SK-N-SH treated with all-trans-retinoic acid at 6 μM for 48 hours (cell line): ENCODE measurements around the gene KRT7.

Experiments used
- ARNTL ChIP-seq: fragments of 450-650 bp; formaldehyde crosslinking; IDR thresholded peaks from 2 replicates; pipeline ENCODE4 v1.5.0; 2020; ENCODE audit warnings: low read depth, mild to moderate bottlenecking, moderate library complexity, borderline replicate concordance
- BACH2 ChIP-seq: fragments of 250-450 bp; sonication (Bioruptor Pico); IDR thresholded peaks from 2 replicates; pipeline ENCODE4 v1.9.0; 2021; ENCODE audit warnings: mild to moderate bottlenecking, borderline replicate concordance
- PATZ1 ChIP-seq: fragments of 250-450 bp; sonication (Bioruptor Pico); IDR thresholded peaks from 2 replicates; pipeline ENCODE4 v1.8.0; 2020; ENCODE audit warnings: mild to moderate bottlenecking, moderate library complexity, borderline replicate concordance
- POU6F1 ChIP-seq: fragments of 250-450 bp; sonication (Bioruptor Pico); IDR thresholded peaks from 2 replicates; pipeline ENCODE4 v1.8.0; 2021; ENCODE audit warnings: low read depth, mild to moderate bottlenecking, moderate library complexity, borderline replicate concordance
- PPARA ChIP-seq: fragments of 250-450 bp; sonication (Bioruptor Pico); IDR thresholded peaks from 2 replicates; pipeline ENCODE4 v1.5.0; 2020; ENCODE audit warnings: mild to moderate bottlenecking, borderline replicate concordance
- RARB ChIP-seq: fragments of 250-450 bp; sonication (Bioruptor Pico); IDR thresholded peaks from 2 replicates; pipeline ENCODE4 v1.8.0; 2021; ENCODE audit warnings: mild to moderate bottlenecking, moderate library complexity
- TCF4 ChIP-seq: fragments of 250-450 bp; sonication (Bioruptor Pico); IDR thresholded peaks from 2 replicates; pipeline ENCODE4 v1.8.0; 2021; ENCODE audit warnings: mild to moderate bottlenecking, moderate library complexity, borderline replicate concordance
- TSHZ2 ChIP-seq: fragments of 250-450 bp; sonication (Bioruptor Pico); IDR thresholded peaks from 2 replicates; pipeline ENCODE4 v1.5.0; 2020; ENCODE audit warnings: mild to moderate bottlenecking, moderate library complexity
- ZC3H10 ChIP-seq: fragments of 250-450 bp; sonication (Bioruptor Pico); IDR thresholded peaks from 2 replicates; pipeline ENCODE4 v1.5.1; 2021; ENCODE audit warnings: mild to moderate bottlenecking, moderate library complexity
- ZNF565 ChIP-seq: fragments of 450-650 bp; formaldehyde crosslinking; conservative IDR thresholded peaks from 2 replicates; pipeline ENCODE4 v1.5.0; 2020; ENCODE audit warnings: low read depth, mild to moderate bottlenecking, moderate library complexity
- ZNF70 ChIP-seq: fragments of 450-650 bp; formaldehyde crosslinking; IDR thresholded peaks from 2 replicates; pipeline ENCODE4 v1.5.0; 2020; ENCODE audit warnings: mild to moderate bottlenecking, moderate library complexity
- ZNF8 ChIP-seq: fragments of 450-650 bp; formaldehyde crosslinking; IDR thresholded peaks from 2 replicates; pipeline ENCODE4 v1.5.0; 2020; ENCODE audit warnings: mild to moderate bottlenecking, moderate library complexity

- TF ChIP-seq PATZ1 (CRISPR knock-in tag), result no peak
- no peak for TF ChIP-seq ZC3H10 (CRISPR knock-in tag)
- no peak for TF ChIP-seq BACH2 (CRISPR knock-in tag)
- no peak for TF ChIP-seq ZNF565
- TF ChIP-seq POU6F1 (CRISPR knock-in tag), result no peak
- TF ChIP-seq ZNF8, result no peak
- no peak for TF ChIP-seq ARNTL
- TF ChIP-seq TSHZ2 (CRISPR knock-in tag), result no peak
- TF ChIP-seq ZNF70 (CRISPR knock-in tag), result no peak
- no peak for TF ChIP-seq TCF4
- no peak for TF ChIP-seq RARB (CRISPR knock-in tag)
- no peak for TF ChIP-seq PPARA (CRISPR knock-in tag)
These were observed 41.6 kb downstream of the KRT7 start, which contains the start of gene KRT86 for GRCh38 chr12:52274521-52275120.
